Fibroblast of villous mesenchyme (primary cell): ENCODE data around the gene RTN4R. TPM values are rescaled to one million over a fixed set of nuclear protein-coding genes. Genes with fewer than 3 reads are reported as not detected.
"Not testable (repeated sequence)": the region's sequence is repeated elsewhere in the genome, so short reads cannot be mapped to it uniquely, and the experiment has no call there.

Experiments
- DNase-seq: peaks from one replicate; pipeline ENCODE4 v3.0.0-alpha.2; 2010; ENCODE audit warnings: low read depth
- H3K4me3 ChIP-seq: 2 replicates; pipeline ENCODE4 v1.5.1; 2011; ENCODE audit warnings: low read depth, mild to moderate bottlenecking, low read length
- CTCF ChIP-seq: IDR thresholded peaks from 2 replicates; pipeline ENCODE4 v1.5.1; 2012; ENCODE audit warnings: low read depth, mild to moderate bottlenecking, low read length; ENCODE audit not compliant: insufficient read depth
- total RNA-seq: library from RNA; depleted of rRNA; stranded (reverse); fragments of >200 nt; gene quantifications from 2 replicates; pipeline ENCODE4 v1.2.3, GENCODE V29; 2012

RTN4R gene
- total RNA-seq, 1 donor = 1.3 TPM

GRCh38 chr22:20304646-20305045, 36.5 kb upstream of the RTN4R start:
- TF ChIP-seq CTCF = no peak
- H3K4me3 ChIP-seq = no peak overlapping the region
- no peak for DNase-seq

GRCh38 chr22:20303229-20303534, 35.1 kb upstream of the RTN4R start:
- not testable (repeated sequence) for DNase-seq, H3K4me3 ChIP-seq

- no peak for TF ChIP-seq CTCF
- H3K4me3 ChIP-seq = no peak overlapping the region
- DNase-seq = no peak
Measured at GRCh38 chr22:20302438-20303228, 34.5 kb upstream of the RTN4R start.

- no peak for TF ChIP-seq CTCF
- H3K4me3 ChIP-seq = peak overlapping the region; percentile 56
- no peak for DNase-seq
Measured at GRCh38 chr22:20299746-20300136, 31.6 kb upstream of the RTN4R start.

- no peak for TF ChIP-seq CTCF
- DNase-seq = peak; percentile 81
- H3K4me3 ChIP-seq = peak overlapping the region; percentile 56
Measured at GRCh38 chr22:20298803-20299745, 31.0 kb upstream of the RTN4R start.

- no peak for TF ChIP-seq CTCF
- DNase-seq = no peak
- no peak overlapping the region for H3K4me3 ChIP-seq
Measured at GRCh38 chr22:20298110-20298802, 30.1 kb upstream of the RTN4R start.
